ENCODE results near the gene TSSK3. TPM values are rescaled to one million over a fixed set of nuclear protein-coding genes. Genes with fewer than 3 reads are reported as not detected.

The TSSK3 gene
- total and polyA plus RNA-seq, 9 of the 15 experiments (the other 6 are each of a cell fraction or from before 2014, with no cell fraction given) = 0.27 to 2.8 (median 1.9) TPM

DNA sequence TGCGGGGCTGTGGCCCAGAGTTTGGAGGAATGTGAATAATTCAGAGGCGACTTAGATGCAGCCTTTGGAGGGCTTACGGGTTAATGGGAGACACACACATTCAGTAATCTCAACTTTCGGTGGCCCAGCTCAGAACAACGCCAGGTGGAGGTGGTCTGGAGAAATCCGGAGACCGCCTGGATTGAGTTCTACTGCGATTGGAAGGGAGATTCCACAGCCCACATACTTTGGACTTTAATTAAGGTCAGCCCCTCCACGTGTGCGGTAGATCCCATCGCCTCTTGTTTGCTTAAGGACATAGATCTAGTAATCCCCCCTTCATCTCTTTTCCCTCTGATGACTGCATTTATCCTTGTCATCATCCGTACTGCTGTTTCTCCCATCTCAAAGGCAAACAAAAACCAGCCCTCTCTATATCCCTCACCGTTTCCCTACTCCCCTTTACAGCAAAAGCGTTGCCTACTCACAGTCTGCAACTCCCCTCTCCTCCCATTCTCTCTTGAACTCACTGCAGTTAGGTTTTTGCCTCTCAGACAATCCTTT is 32.6 kb downstream of the TSSK3 start (continued):
- TF ChIP-seq, protein P1, sequence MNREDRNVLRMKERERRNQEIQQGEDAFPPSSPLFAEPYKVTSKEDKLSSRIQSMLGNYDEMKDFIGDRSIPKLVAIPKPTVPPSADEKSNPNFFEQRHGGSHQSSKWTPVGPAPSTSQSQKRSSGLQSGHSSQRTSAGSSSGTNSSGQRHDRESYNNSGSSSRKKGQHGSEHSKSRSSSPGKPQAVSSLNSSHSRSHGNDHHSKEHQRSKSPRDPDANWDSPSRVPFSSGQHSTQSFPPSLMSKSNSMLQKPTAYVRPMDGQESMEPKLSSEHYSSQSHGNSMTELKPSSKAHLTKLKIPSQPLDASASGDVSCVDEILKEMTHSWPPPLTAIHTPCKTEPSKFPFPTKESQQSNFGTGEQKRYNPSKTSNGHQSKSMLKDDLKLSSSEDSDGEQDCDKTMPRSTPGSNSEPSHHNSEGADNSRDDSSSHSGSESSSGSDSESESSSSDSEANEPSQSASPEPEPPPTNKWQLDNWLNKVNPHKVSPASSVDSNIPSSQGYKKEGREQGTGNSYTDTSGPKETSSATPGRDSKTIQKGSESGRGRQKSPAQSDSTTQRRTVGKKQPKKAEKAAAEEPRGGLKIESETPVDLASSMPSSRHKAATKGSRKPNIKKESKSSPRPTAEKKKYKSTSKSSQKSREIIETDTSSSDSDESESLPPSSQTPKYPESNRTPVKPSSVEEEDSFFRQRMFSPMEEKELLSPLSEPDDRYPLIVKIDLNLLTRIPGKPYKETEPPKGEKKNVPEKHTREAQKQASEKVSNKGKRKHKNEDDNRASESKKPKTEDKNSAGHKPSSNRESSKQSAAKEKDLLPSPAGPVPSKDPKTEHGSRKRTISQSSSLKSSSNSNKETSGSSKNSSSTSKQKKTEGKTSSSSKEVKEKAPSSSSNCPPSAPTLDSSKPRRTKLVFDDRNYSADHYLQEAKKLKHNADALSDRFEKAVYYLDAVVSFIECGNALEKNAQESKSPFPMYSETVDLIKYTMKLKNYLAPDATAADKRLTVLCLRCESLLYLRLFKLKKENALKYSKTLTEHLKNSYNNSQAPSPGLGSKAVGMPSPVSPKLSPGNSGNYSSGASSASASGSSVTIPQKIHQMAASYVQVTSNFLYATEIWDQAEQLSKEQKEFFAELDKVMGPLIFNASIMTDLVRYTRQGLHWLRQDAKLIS (CRISPR knock-in tag; IDR thresholded peaks at IDR 0.05) = no peak; the same call in 1 of the 2 replicates
- TF ChIP-seq STAT5B (CRISPR knock-in tag; IDR thresholded peaks at IDR 0.05) = no peak
- TF ChIP-seq BRD9 (IDR thresholded peaks at IDR 0.05; ENCODE audit: low read depth, partially characterized antibody) = peak; percentile 42
- TF ChIP-seq CHD4 (IDR thresholded peaks at IDR 0.05; ENCODE audit: insufficient read depth, insufficient replicate concordance, low read depth, low read length, poor library complexity, severe bottlenecking) = no peak
- TF ChIP-seq ZNF586 (CRISPR knock-in tag; conservative IDR thresholded peaks at IDR 0.05) = no peak
- TF ChIP-seq RNF2 (IDR thresholded peaks at IDR 0.05) = no peak
- TF ChIP-seq RCOR1 (IDR thresholded peaks at IDR 0.05; ENCODE audit: borderline replicate concordance in 1 of 2, low read depth in 2 of 2, low read length in 2 of 2) = 0 out of 4 replicates have a peak, but pooled peaks of 1 of the 2 experiments have one; percentile 22
- no peak for TF ChIP-seq EWSR1 (IDR thresholded peaks at IDR 0.05; ENCODE audit: borderline replicate concordance, low read depth, partially characterized antibody)
- TF ChIP-seq ELF4 (CRISPR knock-in tag; IDR thresholded peaks at IDR 0.05) = no peak
- no peak for TF ChIP-seq ZFP1 (CRISPR knock-in tag; IDR thresholded peaks at IDR 0.05)
- no peak for TF ChIP-seq ZNF830 (CRISPR knock-in tag; IDR thresholded peaks at IDR 0.05)
- no peak for TF ChIP-seq LCOR (CRISPR knock-in tag; IDR thresholded peaks at IDR 0.05)
- TF ChIP-seq, protein P2, sequence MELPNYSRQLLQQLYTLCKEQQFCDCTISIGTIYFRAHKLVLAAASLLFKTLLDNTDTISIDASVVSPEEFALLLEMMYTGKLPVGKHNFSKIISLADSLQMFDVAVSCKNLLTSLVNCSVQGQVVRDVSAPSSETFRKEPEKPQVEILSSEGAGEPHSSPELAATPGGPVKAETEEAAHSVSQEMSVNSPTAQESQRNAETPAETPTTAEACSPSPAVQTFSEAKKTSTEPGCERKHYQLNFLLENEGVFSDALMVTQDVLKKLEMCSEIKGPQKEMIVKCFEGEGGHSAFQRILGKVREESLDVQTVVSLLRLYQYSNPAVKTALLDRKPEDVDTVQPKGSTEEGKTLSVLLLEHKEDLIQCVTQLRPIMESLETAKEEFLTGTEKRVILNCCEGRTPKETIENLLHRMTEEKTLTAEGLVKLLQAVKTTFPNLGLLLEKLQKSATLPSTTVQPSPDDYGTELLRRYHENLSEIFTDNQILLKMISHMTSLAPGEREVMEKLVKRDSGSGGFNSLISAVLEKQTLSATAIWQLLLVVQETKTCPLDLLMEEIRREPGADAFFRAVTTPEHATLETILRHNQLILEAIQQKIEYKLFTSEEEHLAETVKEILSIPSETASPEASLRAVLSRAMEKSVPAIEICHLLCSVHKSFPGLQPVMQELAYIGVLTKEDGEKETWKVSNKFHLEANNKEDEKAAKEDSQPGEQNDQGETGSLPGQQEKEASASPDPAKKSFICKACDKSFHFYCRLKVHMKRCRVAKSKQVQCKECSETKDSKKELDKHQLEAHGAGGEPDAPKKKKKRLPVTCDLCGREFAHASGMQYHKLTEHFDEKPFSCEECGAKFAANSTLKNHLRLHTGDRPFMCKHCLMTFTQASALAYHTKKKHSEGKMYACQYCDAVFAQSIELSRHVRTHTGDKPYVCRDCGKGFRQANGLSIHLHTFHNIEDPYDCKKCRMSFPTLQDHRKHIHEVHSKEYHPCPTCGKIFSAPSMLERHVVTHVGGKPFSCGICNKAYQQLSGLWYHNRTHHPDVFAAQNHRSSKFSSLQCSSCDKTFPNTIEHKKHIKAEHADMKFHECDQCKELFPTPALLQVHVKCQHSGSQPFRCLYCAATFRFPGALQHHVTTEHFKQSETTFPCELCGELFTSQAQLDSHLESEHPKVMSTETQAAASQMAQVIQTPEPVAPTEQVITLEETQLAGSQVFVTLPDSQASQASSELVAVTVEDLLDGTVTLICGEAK (IDR thresholded peaks at IDR 0.05) = peak; percentile 68
- TF ChIP-seq, protein P2 (CRISPR knock-in tag; IDR thresholded peaks at IDR 0.05) = no peak
- peak in 1 of 2 experiments; percentile 19; a peak in 2 of 4 replicates for TF ChIP-seq HDAC1 (IDR thresholded peaks at IDR 0.05)
- no peak for TF ChIP-seq EP300 (IDR thresholded peaks at IDR 0.05; ENCODE audit: low read length)
- no peak for TF ChIP-seq NRF1 (conservative IDR thresholded peaks at IDR 0.05 in 1 of 2, IDR thresholded peaks at IDR 0.05 in 1 of 2)
